ENCODE measurements around the gene TIMP1. TPM values are rescaled to one million over a fixed set of nuclear protein-coding genes. Genes with fewer than 3 reads are reported as not detected.

TIMP1 gene
- total and polyA plus RNA-seq, 2 of the 13 experiments (the other 11 are each of a cell fraction or from before 2014, with no cell fraction given) = 12.3 to 45.8 TPM

- WGBS (ENCODE audit: low lambda C conversion rate) = 3% methylated on average over 6 of the region's 9 CpGs
- Histone ChIP-seq H3K27me3 (ENCODE audit: control insufficient read depth in 1 of 2, insufficient read depth in 2 of 2, low read length in 2 of 2) (no peaks in the 10 kb centered on the region), H3K27ac (ENCODE audit: extremely low read length, insufficient read depth, low read length) (no peak overlapping the region), H3K79me2 (ENCODE audit: insufficient read depth, low read length) (no peaks in the 10 kb centered on the region), H3K9me3 (ENCODE audit: low read length) (no peaks in the 10 kb centered on the region), H2AFZ (ENCODE audit: low read length) (no peak overlapping the region), H3K4me1 (ENCODE audit: insufficient read depth, low read length) (no peaks in the 10 kb centered on the region), H3K4me3 (replicated peaks in 1 of 3; ENCODE audit: insufficient read depth in 1 of 3, low read depth in 2 of 3, low read length in 3 of 3) (no peak overlapping the region), H3K36me3 (replicated peaks in 1 of 2; ENCODE audit: control insufficient read depth in 1 of 2, insufficient read depth in 2 of 2, low read length in 2 of 2) (no peaks in the 10 kb centered on the region), H3K9ac (ENCODE audit: insufficient read depth, low read depth, low read length) (no peak overlapping the region), H3K4me2 (ENCODE audit: low read depth, low read length) (no peak overlapping the region), H4K20me1 (ENCODE audit: insufficient read depth, low read length) (no peaks in the 10 kb centered on the region)
- no TSS peak for BruUV-seq (replicated peaks)
- in situ Hi-C loops (cut with HindIII; ENCODE audit: extremely low pct_ligation_motif_present, low pct_unique_long_range_greater_than_20kb) (no loop called here), intact Hi-C loops (cut with micrococcal nuclease; ENCODE audit: unreplicated experiment) (no loop called here)
- TF ChIP-seq SPEN (CRISPR knock-in tag; IDR thresholded peaks at IDR 0.05; ENCODE audit: low read depth) (no peak), ZFAT (CRISPR knock-in tag; conservative IDR thresholded peaks at IDR 0.05) (no peak), TAF1 (CRISPR knock-in tag; IDR thresholded peaks at IDR 0.05) (no peak), KLF6 (CRISPR knock-in tag; IDR thresholded peaks at IDR 0.05) (no peak), ZNF652 (CRISPR knock-in tag; IDR thresholded peaks at IDR 0.05; ENCODE audit: borderline replicate concordance, low read depth) (no peak), KDM2A (CRISPR knock-in tag; IDR thresholded peaks at IDR 0.05; ENCODE audit: borderline replicate concordance, low read depth) (no peak), HOXA9 (CRISPR knock-in tag; IDR thresholded peaks at IDR 0.05; ENCODE audit: borderline replicate concordance) (no peak), ZNF451 (CRISPR knock-in tag; IDR thresholded peaks at IDR 0.05) (no peak), ZNF230 (CRISPR knock-in tag; IDR thresholded peaks at IDR 0.05) (no peak), SMARCE1 (IDR thresholded peaks at IDR 0.05; ENCODE audit: borderline replicate concordance) (no peak), RBFOX2 (IDR thresholded peaks at IDR 0.05; ENCODE audit: low read depth, low read length) (no peak)
- DNase-seq (ENCODE audit: low spot score) (no peak), ATAC-seq (no peak), FAIRE-seq (no peak)
- CTCF ChIA-PET (ENCODE audit: low intra/inter-chr PET ratio, low total read pairs) = no interaction called here
- POLR2A ChIA-PET = no interaction called here
Observed at GRCh38 chrX:47608130-47608810, 26.0 kb downstream of the TIMP1 start.

All from HepG2 (cell line).